Measurements from ENCODE around the gene PRRT3.

Gene PRRT3

DNA sequence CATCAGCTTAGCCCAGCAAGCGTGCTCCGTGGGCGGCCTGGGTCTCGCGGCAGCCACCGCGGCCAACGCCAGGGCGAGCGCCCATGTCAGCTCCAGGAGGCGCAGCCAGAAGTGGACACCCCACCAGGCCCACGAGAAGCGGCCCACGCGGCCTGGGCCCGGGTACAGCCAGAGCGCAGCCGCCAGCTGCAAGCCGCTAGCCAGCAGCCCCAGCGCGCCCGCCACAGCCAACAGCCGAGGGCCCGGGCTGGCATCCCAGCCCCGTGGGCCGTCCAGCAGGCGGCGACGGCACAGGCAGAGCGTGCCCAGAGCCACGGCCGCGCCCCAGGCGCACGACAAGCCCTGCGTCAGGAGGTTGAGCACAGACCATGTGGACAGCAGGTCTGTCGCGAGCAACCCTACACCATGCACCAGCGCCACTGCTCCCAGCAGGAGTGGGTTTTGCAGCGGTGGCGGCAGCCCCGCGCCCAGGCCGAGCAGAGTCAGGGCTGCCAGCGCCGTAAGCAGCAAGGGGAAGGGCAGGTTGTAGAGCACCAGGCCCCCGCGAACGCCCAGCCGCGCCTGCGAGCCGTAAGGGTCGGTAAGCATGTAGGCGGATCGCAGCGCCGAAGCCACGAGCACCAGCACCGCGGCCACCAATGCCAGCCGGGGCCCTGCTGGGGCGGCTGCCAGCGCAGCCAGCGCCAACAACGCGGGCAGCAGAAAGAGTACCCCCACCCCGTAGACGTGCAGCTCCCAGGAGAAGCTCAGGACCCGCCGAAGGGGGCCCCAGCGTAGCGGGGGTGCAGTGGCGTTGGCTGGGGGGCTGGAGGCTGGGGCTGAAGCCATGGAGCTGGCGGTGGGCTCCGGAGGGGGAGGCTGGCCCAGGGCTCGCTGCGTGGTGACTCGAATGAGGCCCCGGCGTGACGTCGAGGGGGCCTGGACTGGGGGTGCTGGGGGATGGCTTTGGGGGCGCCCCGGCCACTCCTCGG lies 4.9 kb downstream of the PRRT3 start:
- no CpG with 5 or more reads among the region's 86 CpGs for WGBS, 2 donors (ENCODE audit: extremely low coverage in 2 of 2, insufficient read length in 2 of 2, insufficient replicate concordance in 1 of 2)

DNA sequence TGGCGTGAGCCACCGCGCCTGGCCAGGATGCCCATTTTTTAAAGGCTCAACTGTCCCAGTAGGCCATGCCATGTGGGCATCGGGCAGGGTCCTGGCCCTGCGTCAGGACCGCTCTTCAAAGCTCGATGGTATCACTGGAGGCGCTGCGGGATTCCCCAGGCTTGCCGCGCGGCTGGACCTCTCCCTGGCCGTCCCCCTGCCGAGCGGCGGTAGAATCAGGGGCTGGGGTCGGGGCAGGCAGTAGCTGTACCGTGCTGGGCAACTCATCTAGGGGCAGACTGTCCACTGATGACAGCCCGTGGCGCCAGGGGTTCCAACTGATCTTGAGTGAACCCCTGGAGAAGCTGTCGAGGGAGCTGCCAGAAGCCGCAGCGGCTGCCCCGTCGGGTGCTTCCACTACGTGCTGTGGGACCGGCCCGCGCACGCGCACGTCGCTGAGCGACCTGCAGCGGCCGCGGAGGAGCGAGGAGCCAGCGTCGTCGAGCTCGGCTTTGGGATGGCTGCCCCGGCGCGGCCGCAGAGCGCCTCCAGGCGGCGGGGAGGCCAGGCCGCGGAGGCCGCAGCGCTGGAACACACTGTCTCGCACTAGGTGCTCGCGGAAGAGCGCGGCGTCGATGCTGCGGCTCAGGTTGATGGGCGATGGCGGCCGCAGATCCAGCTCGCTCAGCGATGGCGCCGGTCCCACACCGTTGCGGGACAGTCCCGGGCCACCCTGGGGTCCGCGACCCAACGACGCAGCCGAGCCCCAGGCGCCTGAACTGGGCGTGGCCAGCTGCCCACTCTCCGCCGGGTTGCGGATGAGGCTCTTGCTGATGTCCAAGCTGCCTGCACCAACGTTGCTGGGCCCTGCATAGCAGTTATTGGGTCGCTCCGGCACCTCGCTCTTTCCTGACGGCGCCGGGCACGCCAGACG lies 5.8 kb downstream of the PRRT3 start:
- Histone ChIP-seq H3K4me1 (ENCODE audit: control insufficient read depth in 2 of 2, insufficient read depth in 1 of 2, low read depth in 1 of 2, low read length in 2 of 2) (peaks cover 0 to 10% of the 10 kb centered on the region in 2 donors), H2BK15ac (ENCODE audit: low read length) (peak overlapping the region; percentile 94), H4K91ac (ENCODE audit: low read depth, low read length, poor library complexity) (no peak overlapping the region), H2AK5ac (ENCODE audit: low read depth, low read length) (peak overlapping the region; percentile 90), H3K9me3 (replicated peaks in 1 of 2; ENCODE audit: control insufficient read depth in 2 of 2, insufficient read depth in 1 of 2, low read depth in 1 of 2, low read length in 2 of 2) (peaks cover 0 to 1% of the 10 kb centered on the region in 2 donors), H3K36me3 (replicated peaks in 1 of 2; ENCODE audit: control insufficient read depth in 2 of 2, insufficient read depth in 2 of 2, low read length in 2 of 2) (peaks cover 12 to 36% of the 10 kb centered on the region in 2 donors), H3K4ac (ENCODE audit: low read length) (peak overlapping the region; percentile 99), H3K27me3 (ENCODE audit: control insufficient read depth in 3 of 3, insufficient read depth in 3 of 3, low read depth in 1 of 3, low read length in 3 of 3) (peaks cover 0 to 2% (median 0%) of the 10 kb centered on the region in 3 experiments), H2BK120ac (ENCODE audit: low read depth, low read length) (no peak overlapping the region), H3K27ac (replicated peaks; ENCODE audit: low read length) (peak overlapping the region; percentile 17), H3K79me1 (ENCODE audit: low read depth, low read length) (peaks cover 5% of the 10 kb centered on the region), H3K9ac (ENCODE audit: low read depth, low read length, poor library complexity) (peak overlapping the region; percentile 93), H3K4me2 (ENCODE audit: insufficient read depth, low read length, poor library complexity, severe bottlenecking) (peak overlapping the region; percentile 87), H2AFZ (ENCODE audit: low read length) (no peak overlapping the region), H4K8ac (ENCODE audit: low read depth, low read length) (peak overlapping the region; percentile 86), H2BK5ac (ENCODE audit: low read length) (peak overlapping the region; percentile 71), H3K14ac (ENCODE audit: low read length) (peak overlapping the region; percentile 79), H3K23ac (ENCODE audit: low read depth, low read length, poor library complexity) (peak overlapping the region; percentile 98), H2BK12ac (ENCODE audit: low read length) (peak overlapping the region; percentile 68), H3K4me3 (ENCODE audit: low read length in 2 of 2) (peak overlapping the region in 1 of 2 donors; percentile 80), H3K18ac (ENCODE audit: low read length) (peak overlapping the region; percentile 97)
- no CpG with 5 or more reads among the region's 90 CpGs for WGBS, 2 donors (ENCODE audit: extremely low coverage in 2 of 2, insufficient read length in 2 of 2, insufficient replicate concordance in 1 of 2)
- peak; percentile 83 for DNase-seq (ENCODE audit: low spot score)

More for the DNA sequence above, 4.9 kb downstream of the PRRT3 start:
- Histone ChIP-seq H4K8ac (ENCODE audit: low read depth, low read length) (peak overlapping the region; percentile 86), H3K4ac (ENCODE audit: low read length) (peak overlapping the region; percentile 99), H2BK5ac (ENCODE audit: low read length) (peak overlapping the region; percentile 71), H2AK5ac (ENCODE audit: low read depth, low read length) (peak overlapping the region; percentile 81), H3K4me1 (ENCODE audit: control insufficient read depth in 2 of 2, insufficient read depth in 1 of 2, low read depth in 1 of 2, low read length in 2 of 2) (peaks cover 0 to 13% of the 10 kb centered on the region in 2 donors), H3K36me3 (replicated peaks in 1 of 2; ENCODE audit: control insufficient read depth in 2 of 2, insufficient read depth in 2 of 2, low read length in 2 of 2) (peaks cover 12 to 34% of the 10 kb centered on the region in 2 donors), H2BK12ac (ENCODE audit: low read length) (peak overlapping the region; percentile 73), H3K14ac (ENCODE audit: low read length) (peak overlapping the region; percentile 79), H3K4me3 (ENCODE audit: low read length in 2 of 2) (peak overlapping the region in 1 of 2 donors; percentile 80), H2BK15ac (ENCODE audit: low read length) (peak overlapping the region; percentile 90), H4K91ac (ENCODE audit: low read depth, low read length, poor library complexity) (no peak overlapping the region), H3K18ac (ENCODE audit: low read length) (peak overlapping the region; percentile 97), H3K27ac (replicated peaks; ENCODE audit: low read length) (no peak overlapping the region), H3K79me1 (ENCODE audit: low read depth, low read length) (peaks cover 5% of the 10 kb centered on the region), H3K9me3 (replicated peaks in 1 of 2; ENCODE audit: control insufficient read depth in 2 of 2, insufficient read depth in 1 of 2, low read depth in 1 of 2, low read length in 2 of 2) (peaks cover 0 to 1% of the 10 kb centered on the region in 2 donors), H2BK120ac (ENCODE audit: low read depth, low read length) (peak overlapping the region; percentile 87), H3K23ac (ENCODE audit: low read depth, low read length, poor library complexity) (peak overlapping the region; percentile 98), H2AFZ (ENCODE audit: low read length) (no peak overlapping the region), H3K9ac (ENCODE audit: low read depth, low read length, poor library complexity) (peak overlapping the region; percentile 93), H3K4me2 (ENCODE audit: insufficient read depth, low read length, poor library complexity, severe bottlenecking) (peak overlapping the region; percentile 87), H3K27me3 (ENCODE audit: control insufficient read depth in 3 of 3, insufficient read depth in 3 of 3, low read depth in 1 of 3, low read length in 3 of 3) (peaks cover 0 to 2% (median 0%) of the 10 kb centered on the region in 3 experiments)
- DNase-seq (ENCODE audit: low spot score) = peak; percentile 46

DNA sequence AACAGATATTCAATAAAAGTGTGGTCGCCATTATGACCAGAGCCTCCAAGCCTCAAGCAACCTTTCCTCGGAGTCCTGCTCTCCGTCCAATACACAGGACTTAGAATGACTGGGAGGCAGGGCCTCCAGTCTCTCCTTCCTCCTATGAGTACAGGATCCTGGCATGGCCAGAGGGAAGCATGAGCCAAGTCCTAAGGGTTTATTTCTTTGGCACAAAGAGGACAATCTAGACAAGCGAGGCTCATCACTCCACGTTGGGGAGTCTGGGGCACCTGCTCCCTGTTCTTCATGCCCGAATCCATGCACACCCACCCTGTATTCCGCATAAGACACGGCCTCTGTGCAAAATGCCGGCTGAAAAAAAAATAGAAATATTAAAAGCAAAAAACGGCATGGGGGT lies 6.8 kb downstream of the PRRT3 start:
- Histone ChIP-seq H3K4me3 (ENCODE audit: low read length in 2 of 2) (no peak overlapping the region), H3K27me3 (ENCODE audit: control insufficient read depth in 3 of 3, insufficient read depth in 3 of 3, low read depth in 1 of 3, low read length in 3 of 3) (peaks cover 0 to 4% (median 0%) of the 10 kb centered on the region in 3 experiments), H3K9ac (ENCODE audit: low read depth, low read length, poor library complexity) (no peak overlapping the region), H3K79me1 (ENCODE audit: low read depth, low read length) (peaks cover 5% of the 10 kb centered on the region), H3K4me2 (ENCODE audit: insufficient read depth, low read length, poor library complexity, severe bottlenecking) (no peak overlapping the region), H2BK15ac (ENCODE audit: low read length) (no peak overlapping the region), H4K91ac (ENCODE audit: low read depth, low read length, poor library complexity) (no peak overlapping the region), H3K36me3 (replicated peaks in 1 of 2; ENCODE audit: control insufficient read depth in 2 of 2, insufficient read depth in 2 of 2, low read length in 2 of 2) (peaks cover 18 to 42% of the 10 kb centered on the region in 2 donors), H3K18ac (ENCODE audit: low read length) (no peak overlapping the region), H2BK120ac (ENCODE audit: low read depth, low read length) (no peak overlapping the region), H4K8ac (ENCODE audit: low read depth, low read length) (no peak overlapping the region), H3K4ac (ENCODE audit: low read length) (no peak overlapping the region), H2AFZ (ENCODE audit: low read length) (no peak overlapping the region), H3K27ac (replicated peaks; ENCODE audit: low read length) (no peak overlapping the region), H3K23ac (ENCODE audit: low read depth, low read length, poor library complexity) (no peak overlapping the region), H2BK5ac (ENCODE audit: low read length) (no peak overlapping the region), H2BK12ac (ENCODE audit: low read length) (no peak overlapping the region), H3K9me3 (replicated peaks in 1 of 2; ENCODE audit: control insufficient read depth in 2 of 2, insufficient read depth in 1 of 2, low read depth in 1 of 2, low read length in 2 of 2) (peaks cover 0 to 6% of the 10 kb centered on the region in 2 donors), H2AK5ac (ENCODE audit: low read depth, low read length) (no peak overlapping the region), H3K4me1 (ENCODE audit: control insufficient read depth in 2 of 2, insufficient read depth in 1 of 2, low read depth in 1 of 2, low read length in 2 of 2) (peaks cover 0 to 9% of the 10 kb centered on the region in 2 donors), H3K14ac (ENCODE audit: low read length) (no peak overlapping the region)
- no peak for DNase-seq (ENCODE audit: low spot score)
- WGBS, 2 donors (ENCODE audit: extremely low coverage in 2 of 2, insufficient read length in 2 of 2, insufficient replicate concordance in 1 of 2) = no CpG with 5 or more reads among the region's 10 CpGs

All from neuronal stem cell (in vitro differentiated cells).